Mesenchymal stem cell (in vitro differentiated cells and primary cell): ENCODE results near the gene DDIT3.

Experiments
- DNase-seq: peaks from one replicate; pipeline ENCODE4 v3.0.0-alpha.2; 2013
- H2AFZ ChIP-seq: one replicate; pipeline ENCODE4 v1.6.1; 2013; ENCODE audit warnings: low read depth, mild to moderate bottlenecking, control low read depth, inconsistent platforms, low read length, moderate library complexity
- H2AK5ac ChIP-seq: 2 replicates; pipeline ENCODE4 v1.6.1; 2013; ENCODE audit warnings: low read length, moderate library complexity, mild to moderate bottlenecking, inconsistent platforms; ENCODE audit not compliant: severe bottlenecking
- H2BK120ac ChIP-seq: one replicate; pipeline ENCODE4 v1.6.1; 2013; ENCODE audit warnings: low read depth, mild to moderate bottlenecking, inconsistent platforms, low read length, moderate library complexity
- H2BK12ac ChIP-seq, 2 experiments: one replicate each; pipeline ENCODE4 v1.6.1; 2013; ENCODE audit warnings: inconsistent platforms in 2 of 2, low read length in 2 of 2, mild to moderate bottlenecking in 2 of 2, moderate library complexity in 2 of 2, control low read depth in 1 of 2
- H2BK15ac ChIP-seq: one replicate; pipeline ENCODE4 v1.6.1; 2013; ENCODE audit warnings: mild to moderate bottlenecking, low read depth, inconsistent platforms; ENCODE audit not compliant: poor library complexity, severe bottlenecking
- H2BK5ac ChIP-seq: 2 replicates; pipeline ENCODE4 v1.6.1; 2013; ENCODE audit warnings: low read depth, mild to moderate bottlenecking, low read length, control low read depth, inconsistent platforms; ENCODE audit not compliant: poor library complexity, severe bottlenecking
- H3K14ac ChIP-seq, 2 experiments: one replicate each; pipeline ENCODE4 v1.6.1; 2013; ENCODE audit warnings: inconsistent platforms in 2 of 2, low read length in 2 of 2, control low read depth in 1 of 2, mild to moderate bottlenecking in 1 of 2, moderate library complexity in 1 of 2
- H3K18ac ChIP-seq, 2 experiments: one replicate each; pipeline ENCODE4 v1.6.1; 2013; ENCODE audit warnings: inconsistent platforms in 2 of 2, low read length in 2 of 2, control low read depth in 1 of 2, low read depth in 1 of 2, mild to moderate bottlenecking in 1 of 2
- H3K23ac ChIP-seq, 2 experiments: one replicate each; pipeline ENCODE4 v1.6.1; 2013; ENCODE audit warnings: inconsistent platforms in 2 of 2, low read length in 2 of 2, mild to moderate bottlenecking in 2 of 2, moderate library complexity in 2 of 2, control low read depth in 1 of 2
- H3K27ac ChIP-seq: 2 replicates; pipeline ENCODE4 v1.5.1; 2013; ENCODE audit warnings: mild to moderate bottlenecking, moderate library complexity, low read length, control low read depth, inconsistent platforms; ENCODE audit not compliant: poor library complexity, severe bottlenecking
- H3K27me3 ChIP-seq, 2 experiments: 2 replicates each; pipeline versions ENCODE4 v1.6.1 to v1.7.0; 2013; ENCODE audit warnings: low read length in 2 of 2, mild to moderate bottlenecking in 2 of 2, moderate library complexity in 2 of 2, control low read depth in 1 of 2, inconsistent platforms in 1 of 2; ENCODE audit not compliant: control insufficient read depth in 1 of 2, insufficient read depth in 1 of 2
- H3K36me3 ChIP-seq, 2 experiments: 2 replicates each; pipeline versions ENCODE4 v1.6.1 to v1.7.0; 2013; ENCODE audit warnings: low read length in 2 of 2, control low read depth in 1 of 2, inconsistent platforms in 1 of 2, low read depth in 1 of 2, mild to moderate bottlenecking in 1 of 2; ENCODE audit not compliant: insufficient read depth in 2 of 2, control insufficient read depth in 1 of 2
- H3K4ac ChIP-seq, 2 experiments: one replicate each; pipeline ENCODE4 v1.6.1; 2013; ENCODE audit warnings: inconsistent platforms in 2 of 2, low read length in 2 of 2, mild to moderate bottlenecking in 2 of 2, moderate library complexity in 2 of 2, control low read depth in 1 of 2, low read depth in 1 of 2
- H3K4me1 ChIP-seq: 2 replicates; pipeline ENCODE4 v1.6.1; 2013; ENCODE audit warnings: low read depth, low read length, control low read depth; ENCODE audit not compliant: control insufficient read depth, insufficient read depth
- H3K4me2 ChIP-seq: 2 replicates; pipeline ENCODE4 v1.6.1; 2013; ENCODE audit warnings: low read length, mild to moderate bottlenecking, inconsistent platforms; ENCODE audit not compliant: poor library complexity, severe bottlenecking
- H3K4me3 ChIP-seq, 2 experiments: 2 replicates each; pipeline versions ENCODE4 v1.5.1 to v1.7.0; 2013; ENCODE audit warnings: low read length in 2 of 2, mild to moderate bottlenecking in 2 of 2, control low read depth in 1 of 2, low read depth in 1 of 2; ENCODE audit not compliant: insufficient read depth in 1 of 2
- H3K79me1 ChIP-seq: replicated peaks from 2 replicates; pipeline ENCODE4 v1.6.1; 2013; ENCODE audit warnings: mild to moderate bottlenecking, control low read depth, low read length, inconsistent platforms; ENCODE audit not compliant: poor library complexity, severe bottlenecking
- H3K9ac ChIP-seq: 2 replicates; pipeline ENCODE4 v1.7.0; 2013; ENCODE audit warnings: mild to moderate bottlenecking, low read length, moderate library complexity
- H3K9me3 ChIP-seq: 2 replicates; pipeline ENCODE4 v1.7.0; 2013; ENCODE audit warnings: mild to moderate bottlenecking, low read length; ENCODE audit not compliant: control insufficient read depth
- H4K8ac ChIP-seq: one replicate; pipeline ENCODE4 v1.6.1; 2013; ENCODE audit warnings: inconsistent platforms, mild to moderate bottlenecking, low read length, moderate library complexity
- H4K91ac ChIP-seq: one replicate; pipeline ENCODE4 v1.6.1; 2013; ENCODE audit warnings: mild to moderate bottlenecking, low read length, inconsistent platforms
- WGBS: methylation state at CpG from one replicate; pipeline ENCODE4 v1.1.7; 2013; ENCODE audit warnings: mixed read lengths; 5-methylcytosine and 5-hydroxymethylcytosine counted together

Gene DDIT3

DNA sequence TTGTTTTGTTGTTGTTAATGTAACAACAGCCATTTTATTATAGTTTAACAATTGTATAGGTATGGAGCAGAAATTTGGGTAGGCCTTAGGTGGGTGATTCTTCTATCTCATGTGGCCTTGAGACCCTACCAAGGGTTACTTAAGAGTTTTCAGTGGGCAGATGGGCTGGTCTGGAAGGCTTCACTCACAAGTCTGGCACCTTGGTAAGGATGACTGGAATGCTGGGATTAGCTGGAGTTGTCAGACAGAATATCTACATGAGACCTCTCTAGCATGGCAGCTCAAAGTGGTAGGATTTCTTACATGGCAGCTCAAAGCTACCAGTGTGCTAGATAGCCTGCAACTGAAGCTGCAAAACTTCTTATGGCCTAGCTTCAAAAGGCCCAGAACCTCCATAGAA, 34.6 kb downstream of the DDIT3 start:
- H2AK5ac ChIP-seq = peak overlapping the region; percentile 29
- peak overlapping the region; percentile 30 for H2AFZ ChIP-seq
- H3K23ac ChIP-seq = no peak overlapping the region
- peaks cover 8% of the 10 kb centered on the region for H3K79me1 ChIP-seq
- no peak overlapping the region for H2BK5ac ChIP-seq
- H3K14ac ChIP-seq = no peak overlapping the region
- no peak overlapping the region for H3K4ac ChIP-seq
- no peak overlapping the region for H4K8ac ChIP-seq
- H3K9ac ChIP-seq = no peak overlapping the region
- H2BK15ac ChIP-seq = no peak overlapping the region
- no peak overlapping the region for H2BK120ac ChIP-seq
- no peak overlapping the region for H3K18ac ChIP-seq
- H3K27ac ChIP-seq = no peak overlapping the region
- DNase-seq = no peak
- no peak overlapping the region for H2BK12ac ChIP-seq
- H4K91ac ChIP-seq = no peak overlapping the region
- peaks cover 0 to 12% of the 10 kb centered on the region in 2 experiments for H3K27me3 ChIP-seq
- H3K4me3 ChIP-seq = no peak overlapping the region
- H3K9me3 ChIP-seq = no peaks in the 10 kb centered on the region
- no peak overlapping the region for H3K4me2 ChIP-seq
- H3K4me1 ChIP-seq = peaks cover 12% of the 10 kb centered on the region
- H3K36me3 ChIP-seq = peaks cover 9 to 17% of the 10 kb centered on the region in 2 experiments

- Histone ChIP-seq H3K9me3 (no peaks in the 10 kb centered on the region), H3K18ac (no peak overlapping the region), H3K79me1 (no peaks in the 10 kb centered on the region), H2AK5ac (no peak overlapping the region), H3K27ac (peak overlapping the region; percentile 65), H3K14ac (no peak overlapping the region), H3K4ac (no peak overlapping the region), H3K4me3 (no peak overlapping the region), H2BK12ac (no peak overlapping the region), H3K9ac (no peak overlapping the region), H4K91ac (no peak overlapping the region), H3K23ac (no peak overlapping the region), H2BK5ac (no peak overlapping the region), H3K36me3 (no peaks in the 10 kb centered on the region), H4K8ac (no peak overlapping the region), H3K27me3 (peaks cover 0 to 32% of the 10 kb centered on the region in 2 experiments), H3K4me2 (no peak overlapping the region), H2BK15ac (no peak overlapping the region), H3K4me1 (peaks cover 4% of the 10 kb centered on the region), H2BK120ac (no peak overlapping the region), H2AFZ (no peak overlapping the region)
- 66% methylated on average over 5 of the region's 5 CpGs for WGBS
- peak; percentile 42 for DNase-seq
Measured at GRCh38 chr12:57483466-57483865, 36.8 kb downstream of the DDIT3 start.

- Histone ChIP-seq H4K8ac (no peak overlapping the region), H3K4me3 (no peak overlapping the region), H2BK15ac (no peak overlapping the region), H3K4ac (no peak overlapping the region), H3K18ac (no peak overlapping the region), H3K9ac (no peak overlapping the region), H3K14ac (no peak overlapping the region), H3K9me3 (no peaks in the 10 kb centered on the region), H3K4me2 (no peak overlapping the region), H3K36me3 (no peaks in the 10 kb centered on the region), H2BK5ac (no peak overlapping the region), H2BK12ac (no peak overlapping the region), H4K91ac (no peak overlapping the region), H3K23ac (no peak overlapping the region), H3K27me3 (peaks cover 13 to 50% of the 10 kb centered on the region in 2 experiments), H3K27ac (no peak overlapping the region), H3K79me1 (no peaks in the 10 kb centered on the region), H2AK5ac (no peak overlapping the region), H2BK120ac (no peak overlapping the region), H2AFZ (no peak overlapping the region), H3K4me1 (peaks cover 3% of the 10 kb centered on the region)
- WGBS = 86% methylated on average over 1 of the region's 1 CpG
- DNase-seq = no peak
Measured at GRCh38 chr12:57481671-57482070, 38.6 kb downstream of the DDIT3 start.

- H2BK5ac ChIP-seq = no peak within 1 kb of the TSS
- no peak within 1 kb of the TSS for H3K27ac ChIP-seq
- no peaks in the 10 kb centered on the region for H3K9me3 ChIP-seq
- 91% methylated on average over 6 of the region's 6 CpGs for WGBS
- H4K8ac ChIP-seq = no peak within 1 kb of the TSS
- no peak within 1 kb of the TSS for H2BK120ac ChIP-seq
- no peak within 1 kb of the TSS for H2AFZ ChIP-seq
- DNase-seq = no peak
- no peak within 1 kb of the TSS for H3K23ac ChIP-seq
- H3K4ac ChIP-seq = no peak within 1 kb of the TSS
- peaks cover 17% of the 10 kb centered on the region for H3K4me1 ChIP-seq
- H3K79me1 ChIP-seq = no peaks in the 10 kb centered on the region
- no peak within 1 kb of the TSS for H2BK12ac ChIP-seq
- no peak within 1 kb of the TSS for H4K91ac ChIP-seq
- H3K27me3 ChIP-seq = peaks cover 34 to 72% of the 10 kb centered on the region in 2 experiments
- no peak within 1 kb of the TSS for H3K4me3 ChIP-seq
- no peak within 1 kb of the TSS for H3K4me2 ChIP-seq
- H3K9ac ChIP-seq = no peak within 1 kb of the TSS
- no peak within 1 kb of the TSS for H2BK15ac ChIP-seq
- no peaks in the 10 kb centered on the region for H3K36me3 ChIP-seq
- H3K14ac ChIP-seq = no peak within 1 kb of the TSS
- no peak within 1 kb of the TSS for H2AK5ac ChIP-seq
- H3K18ac ChIP-seq = no peak within 1 kb of the TSS
Measured at GRCh38 chr12:57479376-57480115, 40.8 kb downstream of the DDIT3 start, which contains the start of gene ARHGAP9. ARHGAP9 (minus strand) TSS chr12:57479866; CDS start chr12:57479406, 460 bp downstream.
